ENCODE data around the gene IGLL5. TPM values are rescaled to one million over a fixed set of nuclear protein-coding genes. Genes with fewer than 3 reads are reported as not detected.

IGLL5 gene
- total and polyA plus RNA-seq, 5 donors from 2014 or later: 0.27 to 1.4 (median 0.39) TPM; not detected in 2

DNA sequence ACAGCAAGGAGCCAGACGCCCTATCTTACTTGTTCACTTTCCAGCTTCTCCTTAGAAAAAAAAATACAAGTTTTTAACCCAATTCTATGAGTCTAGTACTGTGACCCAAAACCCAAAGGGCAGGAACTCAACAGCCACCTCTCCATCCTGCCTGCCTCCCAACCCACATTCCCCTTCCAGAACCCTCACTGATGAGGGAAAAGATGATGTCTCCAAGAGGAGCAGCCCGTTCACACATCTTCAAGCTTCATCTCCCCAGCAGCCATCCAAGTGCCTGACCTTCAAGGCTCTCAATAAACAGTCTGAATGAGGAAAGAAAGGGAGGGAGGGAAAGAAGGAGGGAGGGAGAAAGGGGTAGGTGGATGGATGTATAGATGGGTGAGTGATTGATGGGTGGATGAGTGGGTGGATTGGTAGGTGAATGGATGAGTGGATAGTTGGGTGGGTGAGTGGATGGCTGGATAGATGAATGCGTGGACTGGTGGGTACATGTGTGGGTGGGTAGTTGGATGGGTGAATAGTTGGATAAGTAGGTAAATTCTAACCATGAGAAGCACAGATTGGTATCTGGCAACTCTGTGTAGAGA lies 50.4 kb downstream of the IGLL5 start:
- ATAC-seq (ENCODE audit: low read depth in 2 of 2): no peak
- no peaks in the 10 kb centered on the region for H3K9me3 Mint-ChIP-seq
- H3K4me3 Mint-ChIP-seq: no peak overlapping the region
- H3K4me1 ChIP-seq (ENCODE audit: control insufficient read depth, insufficient read depth, low read length, poor library complexity, severe bottlenecking): no peaks in the 10 kb centered on the region
- H3K9me3 ChIP-seq (ENCODE audit: control insufficient read depth in 2 of 2, low read length in 2 of 2): no peaks in the 10 kb centered on the region
- H3K4me1 Mint-ChIP-seq: peaks cover 2 to 10% (median 5%) of the 10 kb centered on the region in 4 donors
- no peak overlapping the region for H3K27ac ChIP-seq (ENCODE audit: insufficient read depth, low read length, poor library complexity, severe bottlenecking)
- H3K36me3 Mint-ChIP-seq: no peaks in the 10 kb centered on the region
- no peak overlapping the region for H3K4me3 ChIP-seq (ENCODE audit: low read depth, low read length)
- H3K27me3 Mint-ChIP-seq: peaks cover 4% of the 10 kb centered on the region
- peak overlapping the region in 1 of 3 donors; percentile 6 for H3K27ac Mint-ChIP-seq
- no peak for DNase-seq
- H3K36me3 ChIP-seq (ENCODE audit: control insufficient read depth, insufficient read depth, low read length): no peaks in the 10 kb centered on the region
- no peaks in the 10 kb centered on the region for H3K27me3 ChIP-seq (ENCODE audit: control insufficient read depth, insufficient read depth, low read length)

- Mint-ChIP-seq H3K36me3 (no peaks in the 10 kb centered on the region), H3K4me3 (no peak overlapping the region), H3K27me3 (peaks cover 4% of the 10 kb centered on the region), H3K27ac (peak overlapping the region in 2 of 3 donors; percentile 3 to 65), H3K9me3 (no peaks in the 10 kb centered on the region), H3K4me1 (peaks cover 2 to 10% (median 5%) of the 10 kb centered on the region in 4 donors)
- no peaks in the 10 kb centered on the region for H3K9me3 ChIP-seq (ENCODE audit: control insufficient read depth in 2 of 2, low read length in 2 of 2)
- no peak for ATAC-seq (ENCODE audit: low read depth in 2 of 2)
- no peaks in the 10 kb centered on the region for H3K36me3 ChIP-seq (ENCODE audit: control insufficient read depth, insufficient read depth, low read length)
- H3K27me3 ChIP-seq (ENCODE audit: control insufficient read depth, insufficient read depth, low read length): no peaks in the 10 kb centered on the region
- H3K27ac ChIP-seq (ENCODE audit: insufficient read depth, low read length, poor library complexity, severe bottlenecking): no peak overlapping the region
- DNase-seq: no peak
- no peaks in the 10 kb centered on the region for H3K4me1 ChIP-seq (ENCODE audit: control insufficient read depth, insufficient read depth, low read length, poor library complexity, severe bottlenecking)
- no peak overlapping the region for H3K4me3 ChIP-seq (ENCODE audit: low read depth, low read length)
Observed at GRCh38 chr22:22938672-22939587, 51.3 kb downstream of the IGLL5 start.

DNA sequence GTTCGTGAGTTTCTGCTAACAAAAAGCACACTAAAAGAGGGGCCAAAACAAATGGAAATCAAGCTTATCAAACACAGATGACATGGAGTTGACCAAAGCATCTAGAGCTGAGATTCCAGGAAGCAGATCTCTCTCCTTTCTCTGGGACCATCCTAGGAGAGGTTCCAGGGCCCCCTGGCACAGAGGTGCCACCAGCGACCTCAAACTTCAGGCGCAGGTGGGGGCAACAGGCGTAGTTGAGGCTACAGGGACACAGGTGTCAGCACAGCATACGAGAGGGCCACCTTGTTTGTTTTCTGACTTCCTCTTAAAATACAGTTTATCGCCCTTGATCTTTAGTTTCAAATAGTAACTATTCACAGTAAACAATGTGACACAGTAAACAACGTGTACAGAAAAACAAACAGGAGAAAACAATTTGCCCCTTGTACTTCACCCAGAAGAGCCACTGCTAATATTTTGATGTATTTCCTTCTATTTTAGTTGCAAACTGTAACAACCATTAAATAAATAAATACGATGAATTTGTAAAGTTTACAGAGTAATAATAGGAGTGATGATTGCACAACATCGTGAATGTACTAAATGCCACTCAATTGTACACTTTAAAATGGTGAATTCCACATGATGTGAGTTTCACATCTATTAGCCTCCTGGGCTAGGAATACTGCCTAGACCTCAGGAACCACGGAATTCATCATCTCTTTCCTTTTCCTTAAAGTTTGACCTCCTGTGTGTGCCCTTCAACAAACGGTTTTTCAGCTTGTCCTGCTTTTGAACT lies 52.2 kb downstream of the IGLL5 start:
- no peaks in the 10 kb centered on the region for H3K36me3 Mint-ChIP-seq
- ATAC-seq (ENCODE audit: low read depth in 2 of 2) (no peak), DNase-seq (no peak)
- no peaks in the 10 kb centered on the region for H3K9me3 Mint-ChIP-seq
- peak overlapping the region; percentile 3 to 65 (median 20) for H3K27ac Mint-ChIP-seq
- H3K4me1 Mint-ChIP-seq: peaks cover 2 to 10% (median 5%) of the 10 kb centered on the region in 4 donors
- Histone ChIP-seq H3K27me3 (ENCODE audit: control insufficient read depth, insufficient read depth, low read length) (no peaks in the 10 kb centered on the region), H3K4me3 (ENCODE audit: low read depth, low read length) (no peak overlapping the region), H3K36me3 (ENCODE audit: control insufficient read depth, insufficient read depth, low read length) (no peaks in the 10 kb centered on the region), H3K27ac (ENCODE audit: insufficient read depth, low read length, poor library complexity, severe bottlenecking) (no peak overlapping the region), H3K4me1 (ENCODE audit: control insufficient read depth, insufficient read depth, low read length, poor library complexity, severe bottlenecking) (no peaks in the 10 kb centered on the region), H3K9me3 (ENCODE audit: control insufficient read depth in 2 of 2, low read length in 2 of 2) (no peaks in the 10 kb centered on the region)
- no peak overlapping the region for H3K4me3 Mint-ChIP-seq
- peaks cover 4% of the 10 kb centered on the region for H3K27me3 Mint-ChIP-seq

- Histone ChIP-seq H3K27ac (ENCODE audit: insufficient read depth, low read length, poor library complexity, severe bottlenecking) (no peak overlapping the region), H3K27me3 (ENCODE audit: control insufficient read depth, insufficient read depth, low read length) (no peaks in the 10 kb centered on the region), H3K4me1 (ENCODE audit: control insufficient read depth, insufficient read depth, low read length, poor library complexity, severe bottlenecking) (no peaks in the 10 kb centered on the region), H3K36me3 (ENCODE audit: control insufficient read depth, insufficient read depth, low read length) (no peaks in the 10 kb centered on the region), H3K4me3 (ENCODE audit: low read depth, low read length) (no peak overlapping the region), H3K9me3 (ENCODE audit: control insufficient read depth in 2 of 2, low read length in 2 of 2) (no peaks in the 10 kb centered on the region)
- ATAC-seq (ENCODE audit: low read depth in 2 of 2): no peak
- H3K27ac Mint-ChIP-seq: no peak overlapping the region
- H3K9me3 Mint-ChIP-seq: no peaks in the 10 kb centered on the region
- peaks cover 4% of the 10 kb centered on the region for H3K27me3 Mint-ChIP-seq
- peaks cover 2 to 10% (median 5%) of the 10 kb centered on the region in 4 donors for H3K4me1 Mint-ChIP-seq
- no peaks in the 10 kb centered on the region for H3K36me3 Mint-ChIP-seq
- no peak for DNase-seq
- H3K4me3 Mint-ChIP-seq: no peak overlapping the region
Observed at GRCh38 chr22:22940961-22941605, 53.5 kb downstream of the IGLL5 start.

DNA sequence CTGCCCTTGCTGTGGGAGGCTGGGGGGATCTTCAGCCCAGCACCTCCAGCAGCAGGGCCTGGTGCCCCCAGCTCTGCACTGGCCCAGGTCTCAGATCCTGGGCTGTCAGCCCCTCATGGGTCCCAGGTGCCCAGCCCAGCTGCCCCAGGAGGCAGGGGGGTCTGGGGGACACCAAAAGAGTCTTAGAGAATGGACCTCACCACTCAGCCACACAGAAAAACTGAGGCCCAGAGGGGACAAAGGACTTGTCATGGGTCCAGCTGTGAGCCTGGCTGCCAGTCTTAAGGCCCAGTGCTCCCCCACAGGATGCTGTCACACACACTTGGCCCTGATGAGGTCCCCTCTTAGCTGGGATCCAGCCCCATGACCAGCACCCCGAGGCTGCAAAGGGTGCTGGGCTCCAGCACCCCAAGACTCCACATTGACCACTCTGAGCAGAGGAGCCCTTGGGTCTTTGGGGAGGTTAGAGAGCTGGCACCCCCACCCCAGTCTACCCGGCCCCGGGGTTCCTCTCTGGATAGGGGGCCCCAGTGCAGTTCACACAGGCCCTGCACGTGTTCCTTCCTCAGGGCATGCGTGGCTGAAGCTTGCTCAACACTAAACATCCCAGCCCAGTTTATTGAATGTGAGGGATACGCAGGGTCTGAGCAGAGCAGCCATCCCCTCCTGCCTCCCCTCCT lies 54.4 kb downstream of the IGLL5 start:
- DNase-seq: no peak
- H3K27ac ChIP-seq (ENCODE audit: insufficient read depth, low read length, poor library complexity, severe bottlenecking): no peak overlapping the region
- no peak overlapping the region for H3K27ac Mint-ChIP-seq

GRCh38 chr22:22942511-22943329 lies 55.1 kb downstream of the IGLL5 start:
- Mint-ChIP-seq H3K27ac (peak overlapping the region; percentile 3 to 39 (median 22)), H3K4me3 (no peak overlapping the region), H3K9me3 (no peaks in the 10 kb centered on the region), H3K4me1 (peaks cover 2 to 10% (median 5%) of the 10 kb centered on the region in 4 donors), H3K27me3 (peaks cover 3% of the 10 kb centered on the region), H3K36me3 (no peaks in the 10 kb centered on the region)
- DNase-seq: peak; percentile 50 to 77 (median 57)
- Histone ChIP-seq H3K36me3 (ENCODE audit: control insufficient read depth, insufficient read depth, low read length) (no peaks in the 10 kb centered on the region), H3K4me1 (ENCODE audit: control insufficient read depth, insufficient read depth, low read length, poor library complexity, severe bottlenecking) (no peaks in the 10 kb centered on the region), H3K27ac (ENCODE audit: insufficient read depth, low read length, poor library complexity, severe bottlenecking) (no peak overlapping the region), H3K4me3 (ENCODE audit: low read depth, low read length) (no peak overlapping the region), H3K27me3 (ENCODE audit: control insufficient read depth, insufficient read depth, low read length) (no peaks in the 10 kb centered on the region), H3K9me3 (ENCODE audit: control insufficient read depth in 2 of 2, low read length in 2 of 2) (no peaks in the 10 kb centered on the region)
- peak in 1 of 2 donors; percentile 70 for ATAC-seq (ENCODE audit: low read depth in 2 of 2)

More for the DNA sequence above, 54.4 kb downstream of the IGLL5 start:
- no peak overlapping the region for H3K4me3 Mint-ChIP-seq
- ATAC-seq (ENCODE audit: low read depth in 2 of 2): no peak
- no peaks in the 10 kb centered on the region for H3K36me3 Mint-ChIP-seq
- peaks cover 4% of the 10 kb centered on the region for H3K27me3 Mint-ChIP-seq
- no peaks in the 10 kb centered on the region for H3K27me3 ChIP-seq (ENCODE audit: control insufficient read depth, insufficient read depth, low read length)
- peaks cover 2 to 10% (median 5%) of the 10 kb centered on the region in 4 donors for H3K4me1 Mint-ChIP-seq
- no peaks in the 10 kb centered on the region for H3K9me3 ChIP-seq (ENCODE audit: control insufficient read depth in 2 of 2, low read length in 2 of 2)
- H3K4me1 ChIP-seq (ENCODE audit: control insufficient read depth, insufficient read depth, low read length, poor library complexity, severe bottlenecking): no peaks in the 10 kb centered on the region
- H3K4me3 ChIP-seq (ENCODE audit: low read depth, low read length): no peak overlapping the region
- no peaks in the 10 kb centered on the region for H3K36me3 ChIP-seq (ENCODE audit: control insufficient read depth, insufficient read depth, low read length)
- no peaks in the 10 kb centered on the region for H3K9me3 Mint-ChIP-seq

All from CD4-positive, CD25-positive, alpha-beta regulatory T cell (primary cell).